Liver (tissue), 9 donors: ENCODE data around the gene FAM13A. TPM values are rescaled to one million over a fixed set of nuclear protein-coding genes. Genes with fewer than 3 reads are reported as not detected.

ENCODE experiments used
- DNase-seq: peaks from one replicate; pipeline ENCODE4 v3.0.0-alpha.2; 2017; ENCODE audit warnings: low spot score
- H3K27ac ChIP-seq, 2 donors: one replicate each; pipeline ENCODE4 v1.7.0; 2013; ENCODE audit warnings: inconsistent platforms in 2 of 2, low read length in 2 of 2, control low read depth in 1 of 2, low read depth in 1 of 2, mild to moderate bottlenecking in 1 of 2
- H3K27me3 ChIP-seq, 4 donors: one replicate each; pipeline versions ENCODE4 v1.6.1 to v1.7.0; 2013; ENCODE audit warnings: low read length in 3 of 4, inconsistent platforms in 1 of 4, mild to moderate bottlenecking in 1 of 4, moderate library complexity in 1 of 4; ENCODE audit not compliant: control insufficient read depth in 4 of 4, insufficient read depth in 4 of 4
- H3K36me3 ChIP-seq, 4 donors: one replicate each; pipeline versions ENCODE4 v1.6.1 to v1.7.0; 2013; ENCODE audit warnings: low read length in 3 of 4, mild to moderate bottlenecking in 3 of 4, low read depth in 1 of 4, moderate library complexity in 1 of 4; ENCODE audit not compliant: control insufficient read depth in 4 of 4, insufficient read depth in 3 of 4
- H3K4me1 ChIP-seq, 4 donors: one replicate each; pipeline versions ENCODE4 v1.6.1 to v1.7.0; 2013; ENCODE audit warnings: low read length in 3 of 4, mild to moderate bottlenecking in 3 of 4, moderate library complexity in 1 of 4; ENCODE audit not compliant: control insufficient read depth in 4 of 4, insufficient read depth in 4 of 4
- H3K4me3 ChIP-seq, 3 donors: one replicate each; pipeline versions ENCODE4 v1.6.1 to v1.7.0; 2013; ENCODE audit warnings: low read length in 3 of 3, control low read depth in 1 of 3, low read depth in 1 of 3, mild to moderate bottlenecking in 1 of 3
- H3K9ac ChIP-seq, 2 donors: one replicate each; pipeline ENCODE4 v1.7.0; 2013; ENCODE audit warnings: low read length in 2 of 2, mild to moderate bottlenecking in 2 of 2, moderate library complexity in 2 of 2, control low read depth in 1 of 2, low read depth in 1 of 2
- H3K9me3 ChIP-seq, 4 donors: one replicate each; pipeline versions ENCODE4 v1.6.1 to v1.7.0; 2013; ENCODE audit warnings: low read length in 3 of 4; ENCODE audit not compliant: control insufficient read depth in 4 of 4
- CTCF ChIP-seq: fragments of 150-350 bp; IDR thresholded peaks from 2 replicates; pipeline ENCODE4 v1.5.1; 2017; ENCODE audit warnings: improper control_type of control experiment, low read depth, low read length; ENCODE audit not compliant: missing input control
- EGR1 ChIP-seq, 2 donors: IDR thresholded peaks; 2 replicates each; pipeline ENCODE4 v1.6.1; 2016 to 2018; ENCODE audit warnings: antibody characterized with exemption in 2 of 2, low read depth in 2 of 2
- FOXA1 ChIP-seq: IDR thresholded peaks from 2 replicates; pipeline ENCODE4 v1.6.1; 2016; ENCODE audit warnings: antibody characterized with exemption
- FOXA2 ChIP-seq: IDR thresholded peaks from 2 replicates; pipeline ENCODE4 v1.6.1; 2016; ENCODE audit warnings: antibody characterized with exemption
- GABPA ChIP-seq, 2 donors: IDR thresholded peaks in 1 of 2; conservative IDR thresholded peaks in 1 of 2; 2 replicates each; pipeline ENCODE4 v1.6.1; 2016; ENCODE audit warnings: antibody characterized with exemption in 2 of 2, mild to moderate bottlenecking in 1 of 2, moderate library complexity in 1 of 2
- HNF4A ChIP-seq, 2 donors: conservative IDR thresholded peaks; 2 replicates each; pipeline ENCODE4 v1.6.1; 2016; ENCODE audit warnings: antibody characterized with exemption in 2 of 2, mild to moderate bottlenecking in 2 of 2
- HNF4G ChIP-seq: IDR thresholded peaks from 2 replicates; pipeline ENCODE4 v1.6.1; 2016; ENCODE audit warnings: antibody characterized with exemption
- JUND ChIP-seq, 2 donors: IDR thresholded peaks; 2 replicates each; pipeline ENCODE4 v1.6.1; 2016; ENCODE audit warnings: antibody characterized with exemption in 2 of 2
- MAX ChIP-seq: IDR thresholded peaks from 2 replicates; pipeline ENCODE4 v1.6.1; 2016; ENCODE audit warnings: antibody characterized with exemption
- NR2F2 ChIP-seq: IDR thresholded peaks from 2 replicates; pipeline ENCODE4 v1.6.1; 2016; ENCODE audit warnings: antibody characterized with exemption
- RAD21 ChIP-seq, 2 donors: IDR thresholded peaks; 2 replicates each; pipeline ENCODE4 v1.6.1; 2016; ENCODE audit warnings: antibody characterized with exemption in 2 of 2, mild to moderate bottlenecking in 2 of 2
- REST ChIP-seq: IDR thresholded peaks from 2 replicates; pipeline ENCODE4 v1.6.1; 2016; ENCODE audit warnings: antibody characterized with exemption, mild to moderate bottlenecking
- RXRA ChIP-seq, 2 donors: IDR thresholded peaks; 2 replicates each; pipeline ENCODE4 v1.6.1; 2017 to 2018; ENCODE audit warnings: antibody characterized with exemption in 2 of 2, mild to moderate bottlenecking in 1 of 2
- SP1 ChIP-seq: IDR thresholded peaks from 2 replicates; pipeline ENCODE4 v1.6.1; 2018; ENCODE audit warnings: antibody characterized with exemption, mild to moderate bottlenecking
- TAF1 ChIP-seq: conservative IDR thresholded peaks from 2 replicates; pipeline ENCODE4 v1.6.1; 2016; ENCODE audit warnings: antibody characterized with exemption, mild to moderate bottlenecking
- YY1 ChIP-seq: IDR thresholded peaks from 2 replicates; pipeline ENCODE4 v1.6.1; 2016; ENCODE audit warnings: antibody characterized with exemption, mild to moderate bottlenecking
- ZBTB33 ChIP-seq: IDR thresholded peaks from 2 replicates; pipeline ENCODE4 v1.6.1; 2016; ENCODE audit warnings: antibody characterized with exemption
- whole genome bisulfite sequencing: extraction: QIAGEN DNeasy Blood & Tissue Kit; methylation state at CpG from one replicate; pipeline ENCODE4 v1.1.7; 2013; 5-methylcytosine and 5-hydroxymethylcytosine counted together
- polyA plus RNA-seq, 2 donors: library from polyadenylated mRNA; stranded (reverse) in 1 of 2; unstranded in 1 of 2; fragments of 200-250 nt in 1 of 2; fragments of >200 nt in 1 of 2; fragmentation: Nextera tagmentation in 1 of 2; extraction: Ambion mirVana in 1 of 2; gene quantifications; one replicate each; pipeline versions ENCODE4 v1.2.1 to v1.2.3, GENCODE V29; 2013 to 2015
- total RNA-seq, 2 donors: library from RNA; depleted of rRNA; stranded (reverse); fragments of >200 nt; gene quantifications; one replicate each; pipeline ENCODE4 v1.2.3, GENCODE V29; 2014
- TF ChIP-seq, protein P1 (sequence below): IDR thresholded peaks from 2 replicates; pipeline ENCODE4 v1.6.1; 2016; ENCODE audit warnings: antibody characterized with exemption
- donor health status: healthy.
- donor health status: healthy.
- donor health status: healthy.
- donor health status: healthy.
- donor health status: healthy.

Gene FAM13A
- total and polyA plus RNA-seq, 4 donors, result 14.9 to 52.9 (median 27.6) TPM

GRCh38 chr4:88971536-88971935 is 85.4 kb downstream of the FAM13A start:
- WGBS, result 97% methylated on average over 1 of the region's 1 CpG
- DNase-seq, result no peak

More at GRCh38 chr4:88971536-88971935, 85.4 kb downstream of the FAM13A start:
- no peak overlapping the region for H3K9ac ChIP-seq
- no peak overlapping the region for H3K27ac ChIP-seq
- H3K9me3 ChIP-seq, result no peaks in the 10 kb centered on the region
- TF ChIP-seq, protein P1, sequence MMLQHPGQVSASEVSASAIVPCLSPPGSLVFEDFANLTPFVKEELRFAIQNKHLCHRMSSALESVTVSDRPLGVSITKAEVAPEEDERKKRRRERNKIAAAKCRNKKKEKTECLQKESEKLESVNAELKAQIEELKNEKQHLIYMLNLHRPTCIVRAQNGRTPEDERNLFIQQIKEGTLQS, result no peak
- TF ChIP-seq FOXA1, result no peak
- TF ChIP-seq ZBTB33, result no peak
- TF ChIP-seq REST, result no peak
- no peak for TF ChIP-seq CTCF
- TF ChIP-seq MAX, result no peak
- TF ChIP-seq RXRA (IDR thresholded peaks at IDR 0.05), result no peak
- TF ChIP-seq RAD21 (IDR thresholded peaks at IDR 0.05), result no peak
- no peak for TF ChIP-seq HNF4G
- no peak for TF ChIP-seq TAF1
- TF ChIP-seq EGR1 (IDR thresholded peaks at IDR 0.05; ENCODE audit: low read depth in 2 of 2), result no peak
- no peak for TF ChIP-seq JUND (IDR thresholded peaks at IDR 0.05)
- no peak for TF ChIP-seq YY1
- no peak for TF ChIP-seq GABPA (IDR thresholded peaks at IDR 0.05 in 1 of 2, conservative IDR thresholded peaks at IDR 0.05 in 1 of 2)
- no peak for TF ChIP-seq FOXA2
- TF ChIP-seq NR2F2, result no peak
- no peak for TF ChIP-seq SP1
- no peak for TF ChIP-seq HNF4A (conservative IDR thresholded peaks at IDR 0.05)
- no peaks in the 10 kb centered on the region for H3K36me3 ChIP-seq
- no peak overlapping the region for H3K4me3 ChIP-seq
- H3K4me1 ChIP-seq, result no peaks in the 10 kb centered on the region
- no peaks in the 10 kb centered on the region for H3K27me3 ChIP-seq
